Thoracic aorta (tissue), 2 donors: ENCODE measurements around the gene DHPS. TPM values are rescaled to one million over a fixed set of nuclear protein-coding genes. Genes with fewer than 3 reads are reported as not detected.

Source experiments
- ATAC-seq: fragments of 150-250 bp; one replicate; pipeline ENCODE4 v1.8.0; 2017; ENCODE audit warnings: low read depth; ENCODE audit not compliant: insufficient number of reproducible peaks, low FRiP score
- DNase-seq: peaks from one replicate; pipeline ENCODE4 v3.0.0-alpha.2; 2020; ENCODE audit warnings: low spot score
- H3K27ac ChIP-seq, 2 donors: fragments of 200-600 bp; sonication (generic); 1 replicate in 1 of 2; 2 replicates in 1 of 2; pipeline ENCODE4 v1.5.1; 2016; ENCODE audit warnings: mild to moderate bottlenecking in 2 of 2, moderate library complexity in 2 of 2
- H3K27me3 ChIP-seq: fragments of 200-600 bp; sonication (generic); replicated peaks from 2 replicates; pipeline ENCODE4 v1.6.0; 2016; ENCODE audit warnings: mild to moderate bottlenecking; ENCODE audit not compliant: insufficient read depth
- H3K36me3 ChIP-seq: fragments of 200-600 bp; sonication (generic); one replicate; pipeline ENCODE4 v1.5.1; 2016
- H3K4me1 ChIP-seq, 2 donors: fragments of 200-600 bp; sonication (generic); 1 replicate in 1 of 2; 2 replicates in 1 of 2; pipeline versions ENCODE4 v1.5.1 to v1.6.0; 2016; ENCODE audit warnings: low read depth in 2 of 2, mild to moderate bottlenecking in 1 of 2; ENCODE audit not compliant: control insufficient read depth in 1 of 2
- H3K4me3 ChIP-seq: fragments of 200-600 bp; sonication (generic); 2 replicates; pipeline ENCODE4 v1.5.1; 2016; ENCODE audit warnings: mild to moderate bottlenecking
- H3K9me3 ChIP-seq: fragments of 200-600 bp; sonication (generic); 2 replicates; pipeline ENCODE4 v1.5.1; 2016
- CTCF ChIP-seq: fragments of 200-600 bp; sonication (generic); IDR thresholded peaks from one replicate; pipeline ENCODE4 v1.5.1; 2019; ENCODE audit warnings: antibody characterized with exemption
- total RNA-seq, 2 donors: library from RNA; depleted of rRNA; stranded (reverse); fragments of >200 nt; gene quantifications; one replicate each; pipeline versions ENCODE4 v1.1.0 to v1.2.3, GENCODE V29; 2016

Gene DHPS
- total RNA-seq, 2 donors from 2014 or later, result 101 to 114 TPM

- H3K4me3 ChIP-seq, result no peak overlapping the region
- DNase-seq (no peak), ATAC-seq (no peak)
- H3K4me1 ChIP-seq, result peaks cover 10 to 18% of the 10 kb centered on the region in 2 donors
- TF ChIP-seq CTCF, result no peak
- no peaks in the 10 kb centered on the region for H3K27me3 ChIP-seq
- H3K27ac ChIP-seq, result no peak overlapping the region
- no peaks in the 10 kb centered on the region for H3K9me3 ChIP-seq
- no peaks in the 10 kb centered on the region for H3K36me3 ChIP-seq
These were observed 11.3 kb upstream of the DHPS start for GRCh38 chr19:12692960-12693359.

- H3K4me3 ChIP-seq, result no peak overlapping the region
- no peaks in the 10 kb centered on the region for H3K36me3 ChIP-seq
- no peaks in the 10 kb centered on the region for H3K9me3 ChIP-seq
- TF ChIP-seq CTCF, result no peak
- H3K27me3 ChIP-seq, result no peaks in the 10 kb centered on the region
- no peak for DNase-seq
- H3K27ac ChIP-seq, result no peak overlapping the region
- ATAC-seq, result no peak
- H3K4me1 ChIP-seq, result peaks cover 0 to under 1% of the 10 kb centered on the region in 2 donors
These were observed 8.0 kb upstream of the DHPS start for GRCh38 chr19:12689581-12690216.

- Histone ChIP-seq H3K9me3 (no peaks in the 10 kb centered on the region), H3K4me1 (no peaks in the 10 kb centered on the region), H3K36me3 (no peaks in the 10 kb centered on the region), H3K4me3 (no peak overlapping the region), H3K27me3 (no peaks in the 10 kb centered on the region), H3K27ac (no peak overlapping the region)
- DNase-seq (no peak), ATAC-seq (no peak)
- no peak for TF ChIP-seq CTCF
These were observed 7.3 kb upstream of the DHPS start for GRCh38 chr19:12689012-12689411.

GRCh38 chr19:12687496-12688196 is 6.0 kb upstream of the DHPS start, which contains the start of gene GNG14:
TSS of gene GNG14 (plus strand) at chr19:12687998. CDS start at chr19:12688049, 51 bp downstream.
- no peaks in the 10 kb centered on the region for H3K9me3 ChIP-seq
- no peaks in the 10 kb centered on the region for H3K36me3 ChIP-seq
- H3K27ac ChIP-seq, result no peak within 1 kb of the TSS
- H3K4me3 ChIP-seq, result no peak within 1 kb of the TSS
- ATAC-seq (no peak), DNase-seq (no peak)
- TF ChIP-seq CTCF, result no peak
- H3K4me1 ChIP-seq, result no peaks in the 10 kb centered on the region
- no peaks in the 10 kb centered on the region for H3K27me3 ChIP-seq

- Histone ChIP-seq H3K4me3 (no peak overlapping the region), H3K4me1 (peaks cover 0 to 2% of the 10 kb centered on the region in 2 donors), H3K9me3 (no peaks in the 10 kb centered on the region), H3K36me3 (no peaks in the 10 kb centered on the region), H3K27ac (no peak overlapping the region), H3K27me3 (no peaks in the 10 kb centered on the region)
- TF ChIP-seq CTCF, result no peak
- ATAC-seq, result no peak
- no peak for DNase-seq
These were observed 4.2 kb upstream of the DHPS start for GRCh38 chr19:12685831-12686230.
